GM12878 (cell line): ENCODE results near the gene LAMA5. TPM values are rescaled to one million over a fixed set of nuclear protein-coding genes. Genes with fewer than 3 reads are reported as not detected.

Experiments
- ATAC-seq: fragments of 200-7000 bp; cut with Tn5 transposase; 3 replicates; pipeline ENCODE4 v1.9.1; 2020; ENCODE audit warnings: mild to moderate bottlenecking, moderate library complexity
- BruUV-seq: library from RNA; stranded (reverse); fragments of 400-500 nt; replicated peaks from 2 replicates; lab custom pipeline; 2021; lab: Mats Ljungman, UMichigan
- CTCF ChIA-PET: fragments of 300-600 bp; sonication (Branson Sonifier 250); formaldehyde crosslinking; extraction: SDS; loops from one replicate; lab custom pipeline; 2021; ENCODE audit warnings: inconsistent platforms; lab: Yijun Ruan, JAX
- POLR2A ChIA-PET: fragments of 350-600 bp; formaldehyde crosslinking; extraction: SDS; loops from one replicate; lab custom pipeline; 2021; ENCODE audit warnings: inconsistent platforms; lab: Charles Lee
- RAD21 ChIA-PET: fragments of 300-600 bp; sonication (Branson Sonifier 250); formaldehyde crosslinking; loops from one replicate; lab custom pipeline; 2023; ENCODE audit warnings: antibody characterized with exemption; ENCODE audit not compliant: unreplicated experiment; lab: Charles Lee
- SMC1A ChIA-PET: fragments of 300-600 bp; sonication (Branson Sonifier 250); formaldehyde crosslinking; loops from one replicate; lab custom pipeline; 2023; ENCODE audit not compliant: unreplicated experiment, uncharacterized antibody; lab: Charles Lee
- DNase-seq: peaks from one replicate; pipeline ENCODE4 v3.0.0-alpha.2; 2011; ENCODE audit warnings: low read depth, low spot score
- FAIRE-seq: peaks from 3 replicates; lab custom pipeline; 2011; peaks lifted over from hg19 to GRCh38; lab: Jason Lieb, UNC
- H2AFZ ChIP-seq: 2 replicates; pipeline ENCODE4 v1.6.0; 2011; ENCODE audit warnings: low read depth, low read length, control low read depth; ENCODE audit not compliant: control insufficient read depth
- H3K27ac ChIP-seq: 2 replicates; pipeline ENCODE4 v1.5.1; 2011; ENCODE audit warnings: control low read depth; ENCODE audit not compliant: control insufficient read depth, insufficient read depth
- H3K27me3 ChIP-seq, 2 experiments: replicated peaks in 1 of 2; 2 replicates each; pipeline versions ENCODE4 v1.6.0 to v1.6.1; 2011; ENCODE audit warnings: low read length in 1 of 2; ENCODE audit not compliant: control insufficient read depth in 2 of 2, insufficient read depth in 2 of 2
- H3K36me3 ChIP-seq, 2 experiments: 2 replicates each; pipeline ENCODE4 v1.5.1; 2011; ENCODE audit warnings: low read length in 1 of 2; ENCODE audit not compliant: control insufficient read depth in 2 of 2, insufficient read depth in 2 of 2
- H3K4me1 ChIP-seq: 2 replicates; pipeline ENCODE4 v1.6.1; 2011; ENCODE audit warnings: mild to moderate bottlenecking, low read length, moderate library complexity, mixed read lengths; ENCODE audit not compliant: control insufficient read depth, insufficient read depth
- H3K4me2 ChIP-seq: 2 replicates; pipeline ENCODE4 v1.6.0; 2011; ENCODE audit warnings: control low read depth; ENCODE audit not compliant: control insufficient read depth, insufficient read depth
- H3K4me3 ChIP-seq: fragments of 200-600 bp; sonication (generic); 2 replicates; pipeline ENCODE4 v1.5.1; 2016
- H3K79me2 ChIP-seq: 2 replicates; pipeline ENCODE4 v1.6.0; 2011; ENCODE audit warnings: low read length; ENCODE audit not compliant: control insufficient read depth, insufficient read depth
- H3K9ac ChIP-seq: 2 replicates; pipeline ENCODE4 v1.8.0; 2011; ENCODE audit warnings: low read length, control low read depth, mixed read lengths; ENCODE audit not compliant: control insufficient read depth, insufficient read depth
- H3K9me3 ChIP-seq: replicated peaks from 3 replicates; pipeline ENCODE4 v1.5.1; 2011; ENCODE audit warnings: mild to moderate bottlenecking, low read length; ENCODE audit not compliant: control insufficient read depth, insufficient read depth
- H4K20me1 ChIP-seq: 2 replicates; pipeline ENCODE4 v1.6.0; 2011; ENCODE audit not compliant: control insufficient read depth, insufficient read depth
- BCLAF1 ChIP-seq: fragments of 450-650 bp; IDR thresholded peaks from 2 replicates; pipeline ENCODE4 v1.6.1; 2017; ENCODE audit warnings: antibody characterized with exemption, mild to moderate bottlenecking, moderate library complexity
- ETV6 ChIP-seq, 2 experiments: fragments of 450-650 bp in 1 of 2; IDR thresholded peaks in 1 of 2; conservative IDR thresholded peaks in 1 of 2; 2 replicates each; pipeline ENCODE4 v1.6.1; 2014; ENCODE audit warnings: antibody characterized with exemption in 1 of 2, borderline replicate concordance in 1 of 2, low read depth in 1 of 2, mild to moderate bottlenecking in 1 of 2, moderate library complexity in 1 of 2
- IRF5 ChIP-seq: fragments of 450-650 bp; IDR thresholded peaks from 2 replicates; pipeline ENCODE4 v1.6.1; 2017; ENCODE audit warnings: borderline replicate concordance
- MTA3 ChIP-seq: IDR thresholded peaks from 2 replicates; pipeline ENCODE4 v1.6.1; 2012; ENCODE audit warnings: low read length, inconsistent platforms, borderline replicate concordance
- MYB ChIP-seq: fragments of 150-350 bp; IDR thresholded peaks from 2 replicates; pipeline ENCODE4 v1.6.1; 2014; ENCODE audit warnings: mild to moderate bottlenecking, low read depth, low read length, borderline replicate concordance
- MYC ChIP-seq: IDR thresholded peaks from 2 replicates; pipeline ENCODE4 v1.6.1; 2011; ENCODE audit warnings: mild to moderate bottlenecking, low read length, moderate library complexity, inconsistent platforms; ENCODE audit not compliant: insufficient read depth, insufficient replicate concordance, insufficient read length, severe bottlenecking
- NR2F1 ChIP-seq: fragments of 450-650 bp; conservative IDR thresholded peaks from 2 replicates; pipeline ENCODE4 v1.6.1; 2017; ENCODE audit warnings: mild to moderate bottlenecking
- SUPT20H ChIP-seq: IDR thresholded peaks from 2 replicates; pipeline ENCODE4 v1.6.1; 2011; ENCODE audit warnings: low read depth, mild to moderate bottlenecking, low read length, moderate library complexity, borderline replicate concordance; ENCODE audit not compliant: control insufficient read depth
- TCF7 ChIP-seq: IDR thresholded peaks from 2 replicates; pipeline ENCODE4 v1.6.1; 2014; ENCODE audit warnings: antibody characterized with exemption, borderline replicate concordance
- ZNF384 ChIP-seq: IDR thresholded peaks from 2 replicates; pipeline ENCODE4 v1.6.1; 2012; ENCODE audit warnings: low read depth, mild to moderate bottlenecking, low read length, improper control_type of control experiment, borderline replicate concordance
- ZSCAN29 ChIP-seq: fragments of 450-650 bp; IDR thresholded peaks from 2 replicates; pipeline ENCODE4 v1.6.1; 2017; ENCODE audit warnings: mild to moderate bottlenecking, moderate library complexity
- whole genome bisulfite sequencing: methylation state at CpG from one replicate; pipeline ENCODE4 v1.1.6; 2016; ENCODE audit warnings: low lambda C conversion rate; ENCODE audit not compliant: insufficient replicate concordance, insufficient coverage; ENCODE audit errors: missing lambda C conversion rate; 5-methylcytosine and 5-hydroxymethylcytosine counted together
- in situ Hi-C: fragments of 300-500 bp; cut with MboI; formaldehyde crosslinking; loops from 9 replicates; pipeline ENCODE4 v1.14.3; 2018; ENCODE audit warnings: mixed read lengths
- intact Hi-C: fragments of 100-400 bp; cut with micrococcal nuclease; formaldehyde crosslinking; loops from one replicate; pipeline ENCODE4 v1.14.2; 2022; ENCODE audit not compliant: unreplicated experiment
- polyA plus RNA-seq, 11 experiments: library from polyadenylated mRNA; depleted of rRNA in 4 of 11; unstranded in 6 of 11; stranded (reverse) in 5 of 11; fragments of >200 nt; fragmentation: Nextera tagmentation in 4 of 11; fragmentation: Illumina TruSeq in 1 of 11; extraction: Ambion mirVana in 4 of 11; extraction: Trizol in 1 of 11; gene quantifications; 1 replicate in 1 of 11; 2 replicates in 10 of 11; pipeline versions ENCODE4 v1.2.1 to v1.2.3, GENCODE V29; 2011 to 2016; ENCODE audit warnings: inconsistent platforms in 2 of 11, missing spikeins in 2 of 11, low read depth in 1 of 11
- total RNA-seq, 4 experiments: library from RNA; depleted of rRNA in 3 of 4; stranded (reverse); fragments of >200 nt in 3 of 4; fragmentation: Illumina TruSeq in 1 of 4; extraction: Trizol in 1 of 4; gene quantifications; 2 replicates each; pipeline versions ENCODE4 v1.2.1 to v1.2.3, GENCODE V29; 2013 to 2021

Gene LAMA5
- total and polyA plus RNA-seq, 10 of the 15 experiments (the other 5 are each of a cell fraction or from before 2014, with no cell fraction given), result 0.09 to 3.1 (median 1.6) TPM; not detected in 3

- WGBS, result 32% methylated on average over 29 of the region's 29 CpGs
- Histone ChIP-seq H4K20me1 (no peaks in the 10 kb centered on the region), H3K9ac (no peak overlapping the region), H3K4me2 (no peak overlapping the region), H3K9me3 (no peaks in the 10 kb centered on the region), H3K27me3 (peaks cover 4 to 15% of the 10 kb centered on the region in 2 experiments), H3K4me1 (peaks cover 5% of the 10 kb centered on the region), H2AFZ (no peak overlapping the region), H3K27ac (no peak overlapping the region), H3K36me3 (no peaks in the 10 kb centered on the region), H3K4me3 (no peak overlapping the region), H3K79me2 (no peaks in the 10 kb centered on the region)
- ATAC-seq, result no peak
- intact Hi-C loops, result no loop called here
- DNase-seq, result no peak
- in situ Hi-C loops, result no loop called here
- TF ChIP-seq ETV6 (conservative IDR thresholded peaks at IDR 0.05 in 1 of 2, IDR thresholded peaks at IDR 0.05 in 1 of 2; ENCODE audit: borderline replicate concordance in 1 of 2, low read depth in 1 of 2) (no peak), MYB (no peak)
- no peak for FAIRE-seq
- ChIA-PET POLR2A (no interaction called here), SMC1A (no interaction called here), RAD21 (no interaction called here), CTCF (interaction anchor here (0.8 kb wide), 1 partner anchor 135 kb away, joined by 4 read pairs; no protein-coding TSS in a partner anchor)
- BruUV-seq, result no TSS peak
Measured at GRCh38 chr20:62372042-62372993, 5.2 kb upstream of the LAMA5 start.

- Histone ChIP-seq H3K4me3 (no peak overlapping the region), H3K79me2 (no peaks in the 10 kb centered on the region), H3K9ac (no peak overlapping the region), H3K36me3 (no peaks in the 10 kb centered on the region), H3K4me1 (peaks cover 5% of the 10 kb centered on the region), H3K4me2 (no peak overlapping the region), H3K9me3 (no peaks in the 10 kb centered on the region), H4K20me1 (no peaks in the 10 kb centered on the region), H2AFZ (no peak overlapping the region), H3K27ac (no peak overlapping the region), H3K27me3 (peaks cover 4 to 15% of the 10 kb centered on the region in 2 experiments)
- 50% methylated on average over 6 of the region's 8 CpGs for WGBS
- DNase-seq (no peak), ATAC-seq (no peak), FAIRE-seq (no peak)
- in situ Hi-C loops, result no loop called here
- ChIA-PET SMC1A (no interaction called here), RAD21 (no interaction called here), POLR2A (no interaction called here), CTCF (interaction anchor here (0.8 kb wide), 1 partner anchor 134 kb away, joined by 4 read pairs; no protein-coding TSS in a partner anchor)
- intact Hi-C loops, result no loop called here
- BruUV-seq, result no TSS peak
- TF ChIP-seq IRF5, result no peak
- no peak for TF ChIP-seq TCF7
- no peak for TF ChIP-seq ZSCAN29
- TF ChIP-seq SUPT20H, result no peak
- no peak for TF ChIP-seq ZNF384
- no peak for TF ChIP-seq BCLAF1
- TF ChIP-seq MTA3, result no peak
- TF ChIP-seq NR2F1, result no peak
- TF ChIP-seq MYC, result no peak
Measured at GRCh38 chr20:62371588-62372041, 4.5 kb upstream of the LAMA5 start.
